Femur (tissue), 1 donor: Measurements from ENCODE around the gene ALPI.

Experiments
- DNase-seq: peaks from one replicate; pipeline ENCODE4 v3.0.0-alpha.2; 2017

ALPI gene

DNA sequence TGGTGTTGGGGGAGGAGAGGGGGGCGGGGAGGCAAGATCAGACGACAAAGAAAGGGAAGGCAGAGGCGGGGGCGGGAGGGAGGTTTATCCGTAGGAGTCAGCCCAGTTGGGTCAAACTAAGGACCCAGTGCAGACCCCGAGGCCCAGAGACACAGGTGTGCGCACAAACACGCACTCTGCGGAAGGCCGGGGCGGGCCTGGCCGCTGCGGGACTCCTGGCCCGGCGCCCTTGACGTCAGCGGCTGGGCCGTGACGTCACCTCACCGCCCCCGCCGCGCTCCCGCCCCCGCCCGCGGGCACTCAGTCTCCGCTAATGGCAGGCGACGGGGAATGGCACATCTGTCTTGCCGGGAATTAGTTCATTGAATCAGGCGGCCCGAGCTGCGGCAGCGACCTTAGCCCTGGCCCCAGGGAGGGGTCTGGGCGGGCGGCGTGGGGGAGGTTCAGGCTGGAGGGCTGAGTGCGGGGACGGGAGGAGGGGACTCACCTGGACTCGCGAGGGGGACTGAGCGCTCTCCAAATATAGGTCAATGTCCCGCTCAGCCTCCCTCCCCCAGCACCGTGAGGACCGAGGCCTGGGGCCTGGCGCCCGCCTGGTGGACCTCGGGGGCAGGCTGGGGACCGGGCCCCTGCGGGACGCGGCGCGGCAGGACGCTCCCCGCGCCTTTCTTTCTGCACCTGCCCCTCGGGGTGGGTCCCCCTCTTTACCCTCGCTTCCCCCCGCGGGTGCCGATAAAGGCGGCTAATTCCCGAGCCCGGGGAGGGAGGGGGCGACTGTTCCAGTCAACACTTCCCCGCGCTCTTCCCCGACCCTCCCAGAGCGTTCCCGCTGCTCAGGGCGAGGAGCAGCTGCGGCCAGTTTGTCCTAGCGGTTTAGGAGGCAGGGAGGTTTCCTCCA, 47.2 kb downstream of the ALPI start:
- peak; percentile 46 for DNase-seq

DNA sequence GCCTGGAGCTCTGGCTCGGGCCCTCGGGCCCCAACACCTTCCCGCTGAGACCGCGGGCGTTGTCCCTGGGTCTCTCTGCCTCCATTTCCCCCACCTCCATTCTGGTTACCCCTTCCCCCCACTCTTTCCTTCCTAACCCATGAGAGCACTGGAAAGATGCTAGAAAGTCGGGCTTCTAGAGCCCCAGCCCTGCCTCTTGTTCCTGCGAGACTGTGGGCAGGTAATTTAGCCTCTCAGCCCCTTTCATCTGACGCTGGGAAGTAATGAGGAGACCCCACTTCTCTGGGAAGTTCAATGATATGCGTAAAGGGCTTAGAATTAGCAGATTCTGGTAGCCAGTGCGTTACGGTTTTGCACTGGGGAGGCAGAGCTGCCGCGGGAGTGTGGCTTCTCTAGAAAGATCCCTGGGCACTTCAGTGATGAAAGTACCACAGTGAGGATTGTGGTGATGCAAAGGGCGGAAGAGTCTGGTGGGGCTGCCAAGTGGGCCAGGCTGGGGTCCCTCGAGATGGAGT, 47.9 kb downstream of the ALPI start:
- no peak for DNase-seq

DNA sequence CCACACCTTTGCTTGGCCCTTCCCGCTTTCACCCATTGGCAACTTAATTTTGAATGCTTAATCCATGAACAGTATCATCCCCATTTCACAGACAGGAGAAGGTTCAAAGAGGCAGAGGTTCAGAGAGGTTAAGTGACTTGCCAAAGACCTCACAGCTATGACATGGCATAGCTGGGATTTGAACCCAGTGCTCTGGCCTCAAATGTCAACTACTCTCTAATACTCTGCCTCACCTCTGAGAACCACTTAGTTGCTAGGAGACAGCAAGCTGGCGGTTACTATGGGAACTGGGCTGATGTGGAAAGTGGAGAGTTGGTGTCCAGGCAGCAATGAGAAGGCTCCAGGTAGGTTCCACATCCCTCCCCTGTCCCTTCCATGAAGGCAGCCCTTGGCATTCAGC, 48.5 kb downstream of the ALPI start:
- DNase-seq, result no peak

DNA sequence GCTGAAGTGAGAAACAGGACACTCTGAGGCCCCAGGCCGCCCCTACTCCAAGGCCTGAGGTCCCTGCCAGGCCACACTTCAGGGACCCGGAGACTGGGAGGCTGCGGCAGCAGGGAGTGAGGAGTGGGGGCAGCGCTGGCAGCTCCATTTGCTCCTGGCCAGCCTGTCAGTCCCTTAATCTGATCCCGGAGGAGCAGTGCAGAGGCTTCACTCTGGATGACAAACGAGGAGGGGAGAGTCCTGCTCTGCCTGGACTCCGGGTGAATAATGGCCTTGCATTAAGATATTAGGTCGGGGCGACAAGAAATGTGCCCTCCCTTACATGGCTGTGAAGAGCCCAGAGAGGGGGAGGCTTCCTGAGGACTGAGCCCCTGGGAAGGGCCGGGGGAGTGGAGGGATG, 49.9 kb downstream of the ALPI start:
- no peak for DNase-seq

- DNase-seq, result no peak
Observed at GRCh38 chr2:232506709-232507108, 50.8 kb downstream of the ALPI start.

GRCh38 chr2:232508251-232508650, 52.3 kb downstream of the ALPI start:
- no peak for DNase-seq
